ENCODE results near the gene PMS1.
A peak's percentile ranks its signal among the peaks of the same experiment; 100 is the strongest.
"Not testable (repeated sequence)": the region's sequence is repeated elsewhere in the genome, so short reads cannot be mapped to it uniquely, and the experiment has no call there.

PMS1 gene

DNA sequence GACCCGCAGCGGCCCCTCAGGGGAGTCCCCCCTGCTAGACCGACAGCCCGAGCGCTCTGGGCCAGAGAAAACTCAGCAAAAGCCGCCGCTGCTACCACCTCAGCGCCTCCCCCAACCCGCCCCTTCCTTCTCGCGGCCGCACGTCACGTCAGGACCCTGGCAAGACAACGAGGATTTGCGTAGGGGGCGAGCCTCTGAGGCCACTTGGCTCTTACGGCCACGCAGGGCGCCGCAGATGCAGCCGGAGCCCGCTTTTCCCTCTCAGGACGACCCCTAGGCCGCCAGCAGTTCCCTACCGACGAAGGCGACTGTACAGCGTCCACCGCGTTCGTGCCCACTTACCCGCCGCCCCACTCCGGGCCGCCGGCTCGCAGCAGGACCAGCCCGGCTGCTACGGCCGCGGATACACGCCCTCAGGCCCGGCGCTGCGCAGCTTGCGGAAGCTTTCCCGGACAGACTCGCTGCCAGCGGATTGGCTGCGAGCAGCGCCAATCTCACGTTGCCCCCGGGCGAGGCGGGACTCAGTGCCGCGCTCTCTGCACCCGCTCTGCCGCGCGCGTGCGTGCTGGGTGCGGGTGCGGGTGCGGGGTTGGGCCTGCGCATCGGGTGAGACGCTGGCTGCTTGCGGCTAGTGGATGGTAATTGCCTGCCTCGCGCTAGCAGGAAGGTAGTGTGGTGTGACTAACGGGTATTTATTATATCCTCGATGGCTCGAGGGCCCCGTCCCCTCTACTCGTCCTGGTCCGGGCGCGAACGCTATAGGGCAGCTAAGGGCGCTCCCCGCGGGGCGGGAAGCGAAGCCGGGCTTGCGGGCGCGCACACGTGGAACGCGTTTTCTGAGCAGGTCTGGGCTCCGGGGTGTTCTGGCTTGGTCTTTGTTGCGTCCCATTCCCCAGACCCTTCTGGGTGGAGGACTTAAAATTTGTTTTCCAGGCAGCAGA lies at the start of gene PMS1, which contains the start of gene ORMDL1:
TSS of gene PMS1 (plus strand) at position 524 of the 941 bp plus-strand sequence. CDS start 7,360 bp downstream, outside the sequence.
TSS of gene ORMDL1 (minus strand) at position 413 of the 941 bp plus-strand sequence. CDS start 1,744 bp downstream, outside the sequence.
- DNase-seq (peak; percentile 94), ATAC-seq (peak; percentile 97)

GRCh38 chr2:189751080-189751658 lies 33.1 kb upstream of the PMS1 start:
- ATAC-seq: peak; percentile 65
- peak; percentile 35 for DNase-seq

DNA sequence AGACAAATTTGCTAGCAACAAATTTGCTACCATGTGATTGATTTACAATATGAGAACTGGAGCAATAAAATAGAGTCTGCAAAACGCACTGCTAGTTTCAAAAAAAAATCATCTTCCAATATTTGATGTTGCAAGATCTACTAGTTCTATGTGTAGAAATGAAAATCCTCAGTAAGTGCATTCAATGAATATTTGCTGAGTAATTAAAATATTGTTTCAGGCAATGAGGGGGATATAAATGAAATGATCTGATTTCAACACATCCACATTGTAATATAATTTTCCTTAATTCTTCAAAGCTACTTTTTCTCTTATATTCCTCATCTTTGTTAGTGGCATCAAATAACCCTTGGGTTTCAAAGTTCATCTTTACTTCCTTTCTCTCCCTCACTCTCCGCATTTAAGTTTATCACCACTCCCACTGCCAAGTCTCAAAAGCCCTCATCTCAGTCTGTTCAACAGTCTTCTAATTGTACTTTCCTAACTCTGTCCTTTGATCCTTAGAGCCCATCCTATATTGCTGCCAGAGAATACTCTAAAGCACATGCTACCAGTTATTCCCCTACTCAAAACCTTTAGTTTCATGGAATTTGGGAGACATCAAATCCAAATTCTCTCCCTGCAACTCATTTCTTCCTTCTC lies 27.8 kb upstream of the PMS1 start:
- ATAC-seq (no peak), DNase-seq (no peak)

- not testable (repeated sequence) for DNase-seq
These were observed 24.1 kb upstream of the PMS1 start for GRCh38 chr2:189760154-189760553.

DNA sequence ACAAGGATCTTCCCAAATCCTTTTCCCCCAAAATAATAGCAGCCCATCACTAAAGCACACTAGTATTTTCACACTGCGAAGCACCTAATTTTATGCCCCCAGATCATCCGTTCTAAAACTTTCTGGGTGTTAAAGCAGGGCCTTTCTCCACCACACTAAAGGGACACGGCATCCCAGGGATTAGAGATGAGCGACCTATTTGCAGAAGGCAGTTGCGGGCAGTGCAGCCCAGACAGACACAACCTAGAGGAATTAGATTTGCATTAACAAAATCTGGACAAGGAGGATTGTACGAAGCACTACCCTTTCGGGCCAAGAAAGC lies 22.1 kb upstream of the PMS1 start:
- no peak for ATAC-seq
- DNase-seq: no peak

More at GRCh38 chr2:189760154-189760553, 24.1 kb upstream of the PMS1 start:
- not testable (repeated sequence) for ATAC-seq

DNA sequence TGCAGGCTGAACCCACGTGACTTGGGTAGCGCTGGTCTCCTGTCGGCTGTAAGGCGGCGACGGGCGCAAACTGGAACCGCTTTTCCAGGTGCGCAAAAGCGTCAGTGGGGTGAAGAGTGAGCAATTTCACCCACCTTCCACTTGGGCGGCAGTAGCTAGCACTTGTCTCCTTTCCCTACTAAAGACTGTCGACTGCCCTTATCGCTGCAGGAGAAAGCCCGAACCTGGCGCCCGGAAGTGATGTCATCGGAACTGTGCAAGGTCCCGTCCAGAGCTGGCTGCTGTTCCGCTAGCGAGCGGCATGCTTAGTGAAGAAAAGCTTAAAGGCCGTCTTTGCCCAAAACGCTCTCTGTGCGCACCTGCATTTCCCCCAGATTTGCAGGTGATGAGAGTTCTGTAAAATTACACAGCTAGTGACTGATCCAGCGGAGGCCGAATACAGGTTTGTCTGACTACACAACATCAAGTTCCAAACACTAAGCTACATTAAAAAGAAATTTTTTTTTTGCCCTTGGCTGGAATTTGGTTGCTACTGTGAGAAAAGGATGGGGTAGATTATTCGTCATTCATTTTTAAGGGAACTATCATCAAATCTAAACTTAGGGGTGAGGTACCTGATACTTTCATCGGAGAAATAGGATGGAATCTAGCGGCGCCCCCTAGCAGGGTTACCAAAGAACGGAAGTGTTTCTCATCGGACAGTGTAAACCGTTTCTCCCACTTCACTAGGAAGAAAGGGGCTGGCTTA lies 21.5 kb upstream of the PMS1 start, which contains the start of gene OSGEPL1:
TSS of gene OSGEPL1 (minus strand) at position 242 of the 748 bp plus-strand sequence. CDS start 1,152 bp downstream, outside the sequence.
- ATAC-seq (peak; percentile 99), DNase-seq (peak; percentile 91)

- no peak for ATAC-seq
- no peak for DNase-seq
These were observed 20.2 kb upstream of the PMS1 start for GRCh38 chr2:189763908-189764661.

GRCh38 chr2:189770590-189771322 lies 13.5 kb upstream of the PMS1 start:
- ATAC-seq: no peak
- no peak for DNase-seq

GRCh38 chr2:189772212-189772611 lies 12.0 kb upstream of the PMS1 start:
- ATAC-seq: no peak
- DNase-seq: no peak

GRCh38 chr2:189782221-189782671 lies 2.0 kb upstream of the PMS1 start:
- ATAC-seq: no peak
- DNase-seq: no peak

DNA sequence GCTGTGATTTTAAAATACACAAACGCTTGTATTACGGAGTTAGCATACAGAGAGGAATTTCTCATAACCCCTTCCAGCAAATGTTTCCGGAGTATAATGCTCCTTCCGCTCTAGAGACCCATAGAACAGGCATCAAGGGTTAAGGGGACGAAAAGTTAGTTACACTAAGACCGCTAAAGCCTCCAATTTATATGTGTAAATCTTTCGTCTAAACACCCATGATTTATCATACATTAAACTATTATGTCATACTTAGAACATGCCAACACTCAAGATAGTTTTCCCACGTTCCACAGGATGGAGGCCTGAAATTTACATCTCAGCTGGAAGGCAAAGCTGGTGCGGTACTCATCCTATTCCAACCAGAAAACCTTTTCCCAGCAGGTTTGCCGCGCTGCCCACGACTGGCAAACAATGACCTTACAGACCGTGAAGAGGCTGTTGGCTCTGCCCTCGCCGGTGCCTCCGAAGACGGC lies 761 bp upstream of the PMS1 start:
- DNase-seq (no peak), ATAC-seq (no peak)

- DNase-seq (no peak), ATAC-seq (no peak)
These were observed 7.2 kb downstream of the PMS1 start for GRCh38 chr2:189791338-189792042.

DNA sequence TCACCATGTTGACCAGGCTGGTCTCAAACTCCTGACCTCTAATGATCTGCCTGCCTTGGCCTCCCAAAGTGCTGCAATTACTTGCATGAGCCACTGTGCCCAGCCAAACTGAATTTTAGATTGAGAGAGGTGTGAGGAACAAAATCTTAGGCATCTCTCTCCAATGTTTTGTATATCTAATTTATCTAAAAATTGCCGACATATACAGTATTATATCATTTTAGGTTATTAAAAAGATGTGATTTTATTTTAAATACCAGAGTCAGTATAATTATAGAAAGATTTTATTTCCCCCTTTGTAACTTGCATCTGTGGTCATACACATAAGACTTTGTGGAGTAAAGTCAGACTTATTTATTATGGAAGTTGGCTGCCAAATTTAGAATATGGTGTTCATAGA lies 10.1 kb downstream of the PMS1 start:
- ATAC-seq (no peak), DNase-seq (no peak)

- ATAC-seq (no peak), DNase-seq (no peak)
These were observed 13.7 kb downstream of the PMS1 start for GRCh38 chr2:189797902-189798301.

- no peak for ATAC-seq
- no peak for DNase-seq
These were observed 14.2 kb downstream of the PMS1 start for GRCh38 chr2:189798312-189799029.

- DNase-seq: no peak
- no peak for ATAC-seq
These were observed 14.7 kb downstream of the PMS1 start for GRCh38 chr2:189799030-189799331.

- ATAC-seq (no peak), DNase-seq (no peak)
These were observed 15.3 kb downstream of the PMS1 start for GRCh38 chr2:189799531-189799930.

DNA sequence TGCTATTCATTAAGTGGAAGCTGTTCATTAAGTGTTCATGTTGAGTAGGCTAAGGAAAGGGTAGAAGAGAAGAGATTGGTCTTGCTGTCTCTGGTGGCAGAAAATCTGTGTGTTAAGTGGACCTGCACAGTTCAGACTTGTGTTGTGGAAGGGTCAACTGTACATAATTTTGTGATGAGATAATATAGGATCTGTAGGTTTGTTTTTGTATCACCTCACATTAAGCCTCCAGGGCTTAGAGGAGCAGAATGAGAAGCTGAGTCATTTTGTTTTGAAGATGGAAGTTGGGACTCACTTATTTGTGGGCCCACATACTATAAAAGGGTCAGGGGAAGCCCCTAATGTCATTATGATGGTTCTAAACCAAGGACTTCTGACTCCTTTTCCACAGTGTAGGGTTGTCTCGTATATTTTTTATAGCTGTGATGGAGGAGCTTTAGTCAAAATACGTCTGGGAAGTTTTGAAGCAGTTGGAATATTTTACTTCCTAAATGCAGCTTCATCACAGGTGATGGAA lies 18.2 kb downstream of the PMS1 start:
- DNase-seq: no peak
- peak; percentile 59 for ATAC-seq

DNA sequence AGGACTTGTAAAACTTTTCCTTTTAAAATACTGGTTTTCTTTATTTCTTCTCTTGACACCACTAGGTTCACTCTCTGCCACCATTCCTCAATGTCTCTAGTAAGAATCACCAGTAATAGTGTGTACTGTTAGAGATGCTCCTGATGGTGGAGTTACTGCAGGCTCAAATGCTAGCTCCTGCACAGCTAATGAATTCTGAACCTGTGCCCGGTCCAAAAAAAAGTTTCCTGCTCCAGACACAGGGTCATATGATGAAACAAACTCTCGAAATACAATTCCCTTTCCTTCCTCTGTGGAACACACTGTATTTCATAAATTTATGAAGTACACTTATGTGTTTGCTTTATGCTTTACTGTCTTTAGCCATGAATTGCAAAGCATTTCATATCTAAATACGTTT lies 19.2 kb downstream of the PMS1 start:
- no peak for DNase-seq
- no peak for ATAC-seq
